K562 (cell line): ENCODE results near the gene CMTM1. TPM values are rescaled to one million over a fixed set of nuclear protein-coding genes. Genes with fewer than 3 reads are reported as not detected.
A peak's percentile ranks its signal among the peaks of the same experiment; 100 is the strongest.

Experiments used
- CBFA2T3 ChIP-seq: fragments of 450-650 bp; IDR thresholded peaks from 2 replicates; pipeline ENCODE4 v1.6.1; 2017
- CREB1 ChIP-seq, 2 experiments: sonication (generic) in 1 of 2; formaldehyde crosslinking in 1 of 2; IDR thresholded peaks; 2 replicates each; pipeline versions ENCODE4 v1.6.1 to v1.8.0; 2012 to 2022; ENCODE audit warnings: inconsistent platforms in 1 of 2, mild to moderate bottlenecking in 1 of 2, missing genetic modification reagents in 1 of 2, moderate library complexity in 1 of 2
- FOXK2 ChIP-seq, 2 experiments: fragments of 450-650 bp; IDR thresholded peaks in 1 of 2; conservative IDR thresholded peaks in 1 of 2; 2 replicates each; pipeline ENCODE4 v1.6.1; 2016; ENCODE audit warnings: low read depth in 2 of 2, mild to moderate bottlenecking in 1 of 2
- KHSRP ChIP-seq: fragments of 450-650 bp; IDR thresholded peaks from 2 replicates; pipeline ENCODE4 v1.6.1; 2017
- MTA2 ChIP-seq: fragments of 450-650 bp; IDR thresholded peaks from 2 replicates; pipeline ENCODE4 v1.6.1; 2016; ENCODE audit warnings: low read depth
- NFATC3 ChIP-seq: fragments of 450-650 bp; IDR thresholded peaks from 2 replicates; pipeline ENCODE4 v1.6.1; 2017; ENCODE audit warnings: mild to moderate bottlenecking
- NFE2 ChIP-seq: IDR thresholded peaks from 2 replicates; pipeline ENCODE4 v1.6.1; 2014; ENCODE audit warnings: antibody characterized with exemption, low read depth
- RB1 ChIP-seq: fragments of 450-650 bp; IDR thresholded peaks from 2 replicates; pipeline ENCODE4 v1.6.1; 2017; ENCODE audit warnings: low read depth, mild to moderate bottlenecking
- RCOR1 ChIP-seq, 2 experiments: IDR thresholded peaks; 2 replicates each; pipeline ENCODE4 v1.6.1; 2012; ENCODE audit warnings: low read depth in 2 of 2, low read length in 2 of 2, borderline replicate concordance in 1 of 2, improper control_type of control experiment in 1 of 2
- RHOXF2B ChIP-seq: fragments of 250-450 bp; sonication (Bioruptor Pico); conservative IDR thresholded peaks from 2 replicates; pipeline ENCODE4 v1.5.1; 2021
- TAL1 ChIP-seq: fragments of 450-650 bp; IDR thresholded peaks from 2 replicates; pipeline ENCODE4 v1.6.1; 2016; ENCODE audit warnings: mild to moderate bottlenecking
- TRIM24 ChIP-seq, 2 experiments: fragments of 450-650 bp; IDR thresholded peaks; 2 replicates each; pipeline ENCODE4 v1.6.1; 2016
- polyA plus RNA-seq, 8 experiments: library from polyadenylated mRNA; depleted of rRNA in 4 of 8; stranded (reverse) in 5 of 8; unstranded in 3 of 8; fragments of >200 nt; fragmentation: Nextera tagmentation in 2 of 8; fragmentation: Illumina TruSeq in 1 of 8; extraction: Ambion mirVana in 2 of 8; extraction: Trizol in 1 of 8; gene quantifications; 2 replicates each; pipeline versions ENCODE4 v1.2.1 to v1.2.3, GENCODE V29; 2011 to 2014; ENCODE audit warnings: inconsistent platforms in 1 of 8, missing spikeins in 1 of 8
- total RNA-seq, 7 experiments: library from RNA; depleted of rRNA in 6 of 7; stranded (reverse); fragments of >200 nt in 6 of 7; fragmentation: Illumina TruSeq in 2 of 7; extraction: Trizol in 2 of 7; gene quantifications; 2 replicates each; pipeline versions ENCODE4 v1.2.1 to v1.2.3, GENCODE V29; 2011 to 2021; ENCODE audit warnings: low replicate concordance in 1 of 7
- TF ChIP-seq, protein P1 (sequence below): fragments of 450-650 bp; IDR thresholded peaks from 2 replicates; pipeline ENCODE4 v1.6.1; 2017; ENCODE audit warnings: antibody characterized with exemption
- TF ChIP-seq, protein P2 (sequence below): fragments of 450-650 bp; IDR thresholded peaks from 2 replicates; pipeline ENCODE4 v1.6.1; 2017; ENCODE audit warnings: antibody characterized with exemption, mild to moderate bottlenecking
- TF ChIP-seq, protein P3 (sequence below): fragments of 450-650 bp; IDR thresholded peaks from 2 replicates; pipeline ENCODE4 v1.6.1; 2014; ENCODE audit warnings: low read depth, mild to moderate bottlenecking, moderate library complexity, borderline replicate concordance
- TF ChIP-seq, protein P4 (sequence below): sonication (generic); formaldehyde crosslinking; IDR thresholded peaks from 2 replicates; pipeline ENCODE4 v1.9.0; 2022; ENCODE audit warnings: mild to moderate bottlenecking, missing genetic modification reagents
- TF ChIP-seq, protein P5 (sequence below): sonication (generic); formaldehyde crosslinking; IDR thresholded peaks from 2 replicates; pipeline ENCODE4 v1.8.1; 2023; ENCODE audit warnings: mild to moderate bottlenecking, missing genetic modification reagents
- TF ChIP-seq, protein P6 (sequence below): fragments of 450-650 bp; IDR thresholded peaks from 2 replicates; pipeline ENCODE4 v1.6.1; 2016; ENCODE audit warnings: antibody characterized with exemption

CMTM1 gene
- total and polyA plus RNA-seq, 9 of the 15 experiments (the other 6 are each of a cell fraction or from before 2014, with no cell fraction given), result 0.25 to 2.6 (median 1.1) TPM; not detected in 2

DNA sequence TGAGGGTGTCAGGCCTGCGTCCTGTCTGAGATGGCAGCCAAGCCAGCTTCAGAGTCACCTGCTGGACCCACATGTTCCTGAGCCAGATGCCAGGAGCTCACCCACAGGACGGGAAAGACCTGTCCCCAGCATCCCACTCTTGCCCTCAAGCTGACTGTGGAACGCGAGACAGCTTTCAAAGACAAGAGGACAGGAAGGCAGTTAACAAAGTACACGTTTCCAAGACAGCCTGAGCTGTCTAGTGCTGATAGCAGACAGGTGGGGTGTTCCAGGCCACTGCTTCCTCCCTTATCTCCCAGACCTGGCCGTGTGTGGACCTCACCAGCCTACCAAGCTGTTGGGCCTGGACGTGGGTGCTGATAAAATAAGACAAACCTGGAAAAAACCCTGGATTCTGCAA is 51.5 kb downstream of the CMTM1 start (continued):
- TF ChIP-seq NFATC3, result 0 out of 2 replicates have a peak, but pooled peaks have one; percentile 10
- TF ChIP-seq, protein P1, sequence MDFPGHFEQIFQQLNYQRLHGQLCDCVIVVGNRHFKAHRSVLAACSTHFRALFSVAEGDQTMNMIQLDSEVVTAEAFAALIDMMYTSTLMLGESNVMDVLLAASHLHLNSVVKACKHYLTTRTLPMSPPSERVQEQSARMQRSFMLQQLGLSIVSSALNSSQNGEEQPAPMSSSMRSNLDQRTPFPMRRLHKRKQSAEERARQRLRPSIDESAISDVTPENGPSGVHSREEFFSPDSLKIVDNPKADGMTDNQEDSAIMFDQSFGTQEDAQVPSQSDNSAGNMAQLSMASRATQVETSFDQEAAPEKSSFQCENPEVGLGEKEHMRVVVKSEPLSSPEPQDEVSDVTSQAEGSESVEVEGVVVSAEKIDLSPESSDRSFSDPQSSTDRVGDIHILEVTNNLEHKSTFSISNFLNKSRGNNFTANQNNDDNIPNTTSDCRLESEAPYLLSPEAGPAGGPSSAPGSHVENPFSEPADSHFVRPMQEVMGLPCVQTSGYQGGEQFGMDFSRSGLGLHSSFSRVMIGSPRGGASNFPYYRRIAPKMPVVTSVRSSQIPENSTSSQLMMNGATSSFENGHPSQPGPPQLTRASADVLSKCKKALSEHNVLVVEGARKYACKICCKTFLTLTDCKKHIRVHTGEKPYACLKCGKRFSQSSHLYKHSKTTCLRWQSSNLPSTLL, result no peak
- TF ChIP-seq, protein P2, sequence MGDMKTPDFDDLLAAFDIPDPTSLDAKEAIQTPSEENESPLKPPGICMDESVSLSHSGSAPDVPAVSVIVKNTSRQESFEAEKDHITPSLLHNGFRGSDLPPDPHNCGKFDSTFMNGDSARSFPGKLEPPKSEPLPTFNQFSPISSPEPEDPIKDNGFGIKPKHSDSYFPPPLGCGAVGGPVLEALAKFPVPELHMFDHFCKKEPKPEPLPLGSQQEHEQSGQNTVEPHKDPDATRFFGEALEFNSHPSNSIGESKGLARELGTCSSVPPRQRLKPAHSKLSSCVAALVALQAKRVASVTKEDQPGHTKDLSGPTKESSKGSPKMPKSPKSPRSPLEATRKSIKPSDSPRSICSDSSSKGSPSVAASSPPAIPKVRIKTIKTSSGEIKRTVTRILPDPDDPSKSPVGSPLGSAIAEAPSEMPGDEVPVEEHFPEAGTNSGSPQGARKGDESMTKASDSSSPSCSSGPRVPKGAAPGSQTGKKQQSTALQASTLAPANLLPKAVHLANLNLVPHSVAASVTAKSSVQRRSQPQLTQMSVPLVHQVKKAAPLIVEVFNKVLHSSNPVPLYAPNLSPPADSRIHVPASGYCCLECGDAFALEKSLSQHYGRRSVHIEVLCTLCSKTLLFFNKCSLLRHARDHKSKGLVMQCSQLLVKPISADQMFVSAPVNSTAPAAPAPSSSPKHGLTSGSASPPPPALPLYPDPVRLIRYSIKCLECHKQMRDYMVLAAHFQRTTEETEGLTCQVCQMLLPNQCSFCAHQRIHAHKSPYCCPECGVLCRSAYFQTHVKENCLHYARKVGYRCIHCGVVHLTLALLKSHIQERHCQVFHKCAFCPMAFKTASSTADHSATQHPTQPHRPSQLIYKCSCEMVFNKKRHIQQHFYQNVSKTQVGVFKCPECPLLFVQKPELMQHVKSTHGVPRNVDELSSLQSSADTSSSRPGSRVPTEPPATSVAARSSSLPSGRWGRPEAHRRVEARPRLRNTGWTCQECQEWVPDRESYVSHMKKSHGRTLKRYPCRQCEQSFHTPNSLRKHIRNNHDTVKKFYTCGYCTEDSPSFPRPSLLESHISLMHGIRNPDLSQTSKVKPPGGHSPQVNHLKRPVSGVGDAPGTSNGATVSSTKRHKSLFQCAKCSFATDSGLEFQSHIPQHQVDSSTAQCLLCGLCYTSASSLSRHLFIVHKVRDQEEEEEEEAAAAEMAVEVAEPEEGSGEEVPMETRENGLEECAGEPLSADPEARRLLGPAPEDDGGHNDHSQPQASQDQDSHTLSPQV, result 0 out of 2 replicates have a peak, but pooled peaks have one; percentile 10
- peak; percentile 63 for TF ChIP-seq CREB1 (IDR thresholded peaks at IDR 0.05)
- TF ChIP-seq CREB1 (CRISPR knock-in tag; IDR thresholded peaks at IDR 0.05), result no peak
- peak; percentile 82 to 87 for TF ChIP-seq TRIM24 (IDR thresholded peaks at IDR 0.05)
- TF ChIP-seq, protein P3, sequence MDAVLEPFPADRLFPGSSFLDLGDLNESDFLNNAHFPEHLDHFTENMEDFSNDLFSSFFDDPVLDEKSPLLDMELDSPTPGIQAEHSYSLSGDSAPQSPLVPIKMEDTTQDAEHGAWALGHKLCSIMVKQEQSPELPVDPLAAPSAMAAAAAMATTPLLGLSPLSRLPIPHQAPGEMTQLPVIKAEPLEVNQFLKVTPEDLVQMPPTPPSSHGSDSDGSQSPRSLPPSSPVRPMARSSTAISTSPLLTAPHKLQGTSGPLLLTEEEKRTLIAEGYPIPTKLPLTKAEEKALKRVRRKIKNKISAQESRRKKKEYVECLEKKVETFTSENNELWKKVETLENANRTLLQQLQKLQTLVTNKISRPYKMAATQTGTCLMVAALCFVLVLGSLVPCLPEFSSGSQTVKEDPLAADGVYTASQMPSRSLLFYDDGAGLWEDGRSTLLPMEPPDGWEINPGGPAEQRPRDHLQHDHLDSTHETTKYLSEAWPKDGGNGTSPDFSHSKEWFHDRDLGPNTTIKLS, result peak; percentile 14; the same call in 1 of the 2 replicates
- TF ChIP-seq RCOR1 (IDR thresholded peaks at IDR 0.05; ENCODE audit: borderline replicate concordance in 1 of 2, low read depth in 2 of 2, low read length in 2 of 2), result peak in 1 of 2 experiments; percentile 54; a peak in 2 of 4 replicates
- TF ChIP-seq, protein P4, sequence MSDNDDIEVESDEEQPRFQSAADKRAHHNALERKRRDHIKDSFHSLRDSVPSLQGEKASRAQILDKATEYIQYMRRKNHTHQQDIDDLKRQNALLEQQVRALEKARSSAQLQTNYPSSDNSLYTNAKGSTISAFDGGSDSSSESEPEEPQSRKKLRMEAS (CRISPR knock-in tag), result peak; percentile 26; the same call in 1 of the 2 replicates
- TF ChIP-seq FOXK2 (conservative IDR thresholded peaks at IDR 0.05 in 1 of 2, IDR thresholded peaks at IDR 0.05 in 1 of 2; ENCODE audit: low read depth in 2 of 2), result no peak; a peak in 1 of 4 replicates
- TF ChIP-seq, protein P5, sequence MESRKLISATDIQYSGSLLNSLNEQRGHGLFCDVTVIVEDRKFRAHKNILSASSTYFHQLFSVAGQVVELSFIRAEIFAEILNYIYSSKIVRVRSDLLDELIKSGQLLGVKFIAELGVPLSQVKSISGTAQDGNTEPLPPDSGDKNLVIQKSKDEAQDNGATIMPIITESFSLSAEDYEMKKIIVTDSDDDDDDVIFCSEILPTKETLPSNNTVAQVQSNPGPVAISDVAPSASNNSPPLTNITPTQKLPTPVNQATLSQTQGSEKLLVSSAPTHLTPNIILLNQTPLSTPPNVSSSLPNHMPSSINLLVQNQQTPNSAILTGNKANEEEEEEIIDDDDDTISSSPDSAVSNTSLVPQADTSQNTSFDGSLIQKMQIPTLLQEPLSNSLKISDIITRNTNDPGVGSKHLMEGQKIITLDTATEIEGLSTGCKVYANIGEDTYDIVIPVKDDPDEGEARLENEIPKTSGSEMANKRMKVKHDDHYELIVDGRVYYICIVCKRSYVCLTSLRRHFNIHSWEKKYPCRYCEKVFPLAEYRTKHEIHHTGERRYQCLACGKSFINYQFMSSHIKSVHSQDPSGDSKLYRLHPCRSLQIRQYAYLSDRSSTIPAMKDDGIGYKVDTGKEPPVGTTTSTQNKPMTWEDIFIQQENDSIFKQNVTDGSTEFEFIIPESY (CRISPR knock-in tag), result no peak
- TF ChIP-seq MTA2, result peak; percentile 83
- no peak for TF ChIP-seq RHOXF2B (CRISPR knock-in tag)
- 0 out of 2 replicates have a peak, but pooled peaks have one; percentile 4 for TF ChIP-seq NFE2
- TF ChIP-seq, protein P6, sequence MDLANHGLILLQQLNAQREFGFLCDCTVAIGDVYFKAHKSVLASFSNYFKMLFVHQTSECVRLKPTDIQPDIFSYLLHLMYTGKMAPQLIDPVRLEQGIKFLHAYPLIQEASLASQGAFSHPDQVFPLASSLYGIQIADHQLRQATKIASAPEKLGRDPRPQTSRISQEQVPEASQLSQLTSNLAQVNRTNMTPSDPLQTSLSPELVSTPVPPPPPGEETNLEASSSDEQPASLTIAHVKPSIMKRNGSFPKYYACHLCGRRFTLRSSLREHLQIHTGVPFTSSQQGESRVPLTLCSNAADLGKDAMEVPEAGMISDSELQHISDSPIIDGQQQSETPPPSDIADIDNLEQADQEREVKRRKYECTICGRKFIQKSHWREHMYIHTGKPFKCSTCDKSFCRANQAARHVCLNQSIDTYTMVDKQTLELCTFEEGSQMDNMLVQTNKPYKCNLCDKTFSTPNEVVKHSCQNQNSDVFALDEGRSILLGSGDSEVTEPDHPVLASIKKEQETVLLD, result peak; percentile 22; the same call in 1 of the 2 replicates
- 0 out of 2 replicates have a peak, but pooled peaks have one; percentile 31 for TF ChIP-seq RB1
- TF ChIP-seq KHSRP, result no peak
- TF ChIP-seq CBFA2T3, result peak; percentile 98
- peak; percentile 93 for TF ChIP-seq TAL1
